ENCODE measurements around the gene DTX4.

DTX4 gene

GRCh38 chr11:59173080-59173963 is 1.4 kb downstream of the DTX4 start:
- no peak for DNase-seq (ENCODE audit: low read depth)

DNA sequence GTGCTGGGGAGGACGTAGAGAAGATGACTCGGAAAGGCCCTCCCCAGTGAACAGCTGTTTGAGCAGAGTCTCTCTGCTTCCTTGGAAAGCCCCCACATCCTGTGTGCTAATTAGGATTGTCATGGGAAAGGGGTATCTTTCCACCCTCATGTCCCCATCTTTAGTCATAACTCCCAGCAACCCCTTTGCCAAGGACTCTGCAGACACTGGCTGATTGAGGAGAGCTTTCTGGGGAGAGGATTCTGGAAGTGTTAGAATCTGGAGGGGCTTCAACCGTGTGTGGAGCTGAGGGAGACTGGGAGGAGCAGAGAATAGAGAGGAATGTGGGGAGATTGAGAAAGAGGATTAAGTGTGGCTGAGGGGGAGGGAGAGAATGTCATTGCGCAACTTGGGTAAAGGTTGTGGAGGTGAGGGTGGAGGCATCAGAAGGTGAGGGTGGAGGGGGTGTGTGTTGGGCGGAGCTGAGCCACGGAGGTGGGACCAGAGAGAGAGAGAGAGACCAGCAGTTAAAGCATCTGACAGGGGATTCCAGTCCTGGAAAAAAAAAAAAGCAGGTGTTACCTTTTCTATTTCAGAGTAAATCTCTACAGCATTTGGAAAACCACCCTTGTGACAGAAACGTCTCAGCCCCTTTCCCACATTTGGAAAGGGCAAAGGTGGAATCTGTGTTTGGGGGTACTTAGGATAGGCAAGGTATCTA is 2.2 kb downstream of the DTX4 start:
- DNase-seq (ENCODE audit: low read depth): no peak

DNA sequence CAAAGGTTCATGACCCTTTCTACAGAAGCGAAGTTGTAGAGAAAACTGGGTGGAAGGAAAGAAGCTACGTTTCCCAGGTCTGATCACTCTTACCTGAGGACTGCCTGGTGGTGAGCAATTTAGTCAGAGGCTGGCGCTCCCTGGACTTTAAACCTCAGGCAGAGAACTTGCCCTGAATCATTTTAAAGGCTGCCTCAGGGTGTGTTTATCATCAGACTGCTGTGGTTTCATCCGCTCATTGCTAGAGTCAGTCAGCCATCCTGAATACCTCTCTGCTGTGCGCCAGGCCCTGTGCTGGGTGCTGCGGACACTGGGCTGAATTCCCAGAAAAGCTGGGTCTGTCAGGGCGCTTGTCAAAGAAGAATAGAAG is 2.7 kb downstream of the DTX4 start:
- DNase-seq (ENCODE audit: low read depth): no peak

DNA sequence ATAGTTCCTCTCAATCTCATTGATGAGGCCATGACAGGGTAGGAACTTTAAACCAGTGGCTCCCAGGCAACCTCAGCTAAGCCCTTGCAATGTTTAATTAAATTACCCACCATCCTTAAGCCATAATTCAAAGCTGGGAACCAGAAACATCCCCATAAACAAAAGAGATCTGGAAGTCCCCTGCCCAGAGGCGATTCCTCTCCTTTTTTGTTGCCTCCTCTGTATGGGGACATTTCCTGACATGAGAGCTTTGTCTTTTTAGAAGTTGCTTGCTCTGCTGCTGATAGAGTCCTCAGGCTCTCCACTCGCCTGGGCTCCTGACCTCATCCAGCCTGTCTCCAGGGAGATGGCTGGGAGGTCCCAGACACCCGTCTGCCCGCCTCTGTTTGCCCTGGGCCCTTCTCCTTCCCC is 3.2 kb downstream of the DTX4 start:
- no peak for DNase-seq (ENCODE audit: low read depth)

DNA sequence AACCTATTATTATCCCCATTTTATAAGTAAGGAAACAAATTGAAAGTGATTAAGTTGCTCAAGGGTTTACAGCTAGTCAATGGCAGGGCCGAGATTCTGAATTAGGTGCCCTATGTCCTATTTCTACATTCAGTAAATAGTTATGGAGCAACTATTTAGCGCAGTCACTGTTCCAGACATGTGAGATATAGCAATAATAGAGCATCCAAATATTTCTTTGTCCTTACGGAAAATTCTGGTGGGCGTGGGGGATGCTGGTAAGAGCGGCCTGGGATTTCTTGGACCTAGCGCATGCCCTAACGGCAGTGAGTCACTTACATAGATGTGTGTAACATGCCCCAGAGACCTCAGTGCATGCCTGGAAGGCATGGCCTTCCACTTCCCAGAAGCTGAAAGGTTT is 4.4 kb downstream of the DTX4 start:
- no peak for DNase-seq (ENCODE audit: low read depth)

- DNase-seq (ENCODE audit: low read depth): no peak
Measured at GRCh38 chr11:59178402-59178801, 6.5 kb downstream of the DTX4 start.

- no peak for DNase-seq (ENCODE audit: low read depth)
Measured at GRCh38 chr11:59179121-59179520, 7.2 kb downstream of the DTX4 start.

DNA sequence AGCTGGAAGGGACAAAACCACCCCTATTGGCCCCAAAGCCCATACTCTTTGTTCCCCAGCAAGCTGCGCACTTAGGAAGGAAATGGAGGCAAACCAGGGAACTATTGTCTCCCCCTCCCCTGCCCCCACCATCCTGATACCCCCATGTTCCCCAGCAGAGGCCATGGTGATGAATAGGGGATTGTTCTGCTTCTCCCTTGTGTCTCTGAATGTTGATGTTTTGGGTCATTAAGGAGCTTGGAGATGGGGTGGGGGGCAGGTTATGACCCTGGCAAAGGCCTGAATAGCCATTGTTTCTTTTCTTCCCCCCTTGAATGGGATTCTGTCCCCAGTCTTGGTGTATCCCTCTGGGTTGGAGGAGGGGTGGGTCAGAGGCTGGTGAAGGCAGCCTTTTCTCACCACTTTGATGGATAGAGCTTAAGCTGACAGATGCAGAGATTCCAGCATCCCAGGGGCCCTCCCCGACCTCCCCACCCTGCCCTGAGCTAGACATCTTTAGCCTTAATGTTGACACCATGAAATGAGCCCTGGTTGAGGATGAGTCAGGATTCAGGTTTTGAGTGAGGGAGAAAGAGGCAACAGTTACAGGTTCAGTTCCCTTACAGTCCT is 8.3 kb downstream of the DTX4 start:
- DNase-seq (ENCODE audit: low read depth): no peak

GRCh38 chr11:59180907-59181306 is 9.0 kb downstream of the DTX4 start:
- no peak for DNase-seq (ENCODE audit: low read depth)

GRCh38 chr11:59181746-59182456 is 10.0 kb downstream of the DTX4 start:
- no peak for DNase-seq (ENCODE audit: low read depth)

DNA sequence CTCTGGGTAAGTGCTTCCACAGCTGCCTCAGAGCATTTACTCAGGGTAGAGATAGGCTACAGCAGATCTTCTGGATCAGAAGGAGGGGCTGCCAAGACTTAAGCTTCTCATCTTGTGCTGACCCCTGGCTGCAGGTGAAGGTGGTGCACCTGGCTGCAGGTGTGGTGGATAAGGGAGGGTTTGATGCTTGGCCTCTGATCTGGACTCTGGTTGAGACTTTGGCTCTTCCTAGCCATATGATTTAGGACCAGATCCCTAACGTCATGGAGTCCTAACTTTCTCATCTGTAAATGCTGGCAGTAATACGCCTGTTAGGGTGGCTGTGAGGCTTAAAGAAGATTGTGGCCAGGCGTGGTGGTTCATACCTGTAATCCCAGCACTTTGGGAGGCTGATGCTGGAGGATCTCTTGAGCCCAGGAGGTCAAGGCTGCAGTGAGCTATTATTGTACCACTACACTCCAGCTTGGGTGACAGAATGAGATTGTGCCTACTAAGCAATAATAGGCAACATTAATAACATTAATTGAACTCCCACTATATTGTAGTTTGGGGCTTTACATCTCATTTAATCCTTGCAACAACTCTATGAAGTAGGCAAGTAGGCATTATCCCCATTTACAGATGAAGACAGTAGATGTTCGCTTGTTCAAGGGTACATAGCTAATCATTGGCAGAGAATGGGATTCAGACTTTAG is 10.7 kb downstream of the DTX4 start:
- peak; percentile 9 for DNase-seq (ENCODE audit: low read depth)

- no peak for DNase-seq (ENCODE audit: low read depth)
Measured at GRCh38 chr11:59183771-59184170, 11.8 kb downstream of the DTX4 start.

GRCh38 chr11:59184691-59185339 is 12.9 kb downstream of the DTX4 start:
- no peak for DNase-seq (ENCODE audit: low read depth)

GRCh38 chr11:59185386-59185945 is 13.5 kb downstream of the DTX4 start:
- no peak for DNase-seq (ENCODE audit: low read depth)

- peak; percentile 46 for DNase-seq (ENCODE audit: low read depth)
Measured at GRCh38 chr11:59186130-59186594, 14.2 kb downstream of the DTX4 start.

- no peak for DNase-seq (ENCODE audit: low read depth)
Measured at GRCh38 chr11:59187035-59187434, 15.1 kb downstream of the DTX4 start.

DNA sequence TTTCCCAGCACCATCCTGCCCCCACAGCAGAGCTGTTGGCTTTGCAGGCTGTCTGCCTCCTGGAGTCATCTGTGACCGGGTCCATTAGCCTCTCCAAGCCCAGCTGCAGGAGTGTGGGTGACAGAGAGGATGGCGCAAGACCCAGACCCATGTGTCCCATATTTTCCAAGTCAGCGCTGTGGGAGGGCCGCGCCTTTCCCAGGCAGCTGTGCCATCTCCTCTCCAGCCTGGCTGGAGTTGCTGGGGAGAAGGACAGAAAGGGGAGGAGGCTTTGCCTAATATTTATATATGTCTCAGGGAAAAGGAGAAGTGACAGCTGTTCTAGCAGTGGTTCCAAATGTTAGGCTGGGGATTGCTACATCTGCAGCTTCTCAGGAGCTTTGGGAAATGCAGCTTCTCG is 15.7 kb downstream of the DTX4 start:
- DNase-seq (ENCODE audit: low read depth): no peak

- DNase-seq (ENCODE audit: low read depth): no peak
Measured at GRCh38 chr11:59188954-59189353, 17.0 kb downstream of the DTX4 start.

DNA sequence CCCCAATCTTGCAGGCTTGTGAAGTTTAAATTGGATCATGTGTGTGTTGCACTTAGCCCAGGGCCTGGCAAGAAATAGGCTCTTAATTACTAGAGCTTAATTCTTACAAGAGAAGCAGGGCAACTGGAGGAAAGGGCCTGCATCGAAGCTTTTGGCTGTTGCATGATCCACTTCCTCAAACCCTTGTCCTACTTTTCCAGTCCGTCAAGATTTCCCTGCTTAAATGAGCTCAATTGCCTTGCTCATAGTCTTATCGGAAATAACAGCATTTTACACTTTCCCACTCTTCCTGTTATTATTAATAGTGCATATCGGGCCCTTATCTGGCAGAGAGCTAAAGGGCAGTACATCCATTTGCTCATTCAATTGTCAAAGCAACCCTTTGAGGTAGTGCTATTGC is 18.1 kb downstream of the DTX4 start:
- DNase-seq (ENCODE audit: low read depth): no peak

DNA sequence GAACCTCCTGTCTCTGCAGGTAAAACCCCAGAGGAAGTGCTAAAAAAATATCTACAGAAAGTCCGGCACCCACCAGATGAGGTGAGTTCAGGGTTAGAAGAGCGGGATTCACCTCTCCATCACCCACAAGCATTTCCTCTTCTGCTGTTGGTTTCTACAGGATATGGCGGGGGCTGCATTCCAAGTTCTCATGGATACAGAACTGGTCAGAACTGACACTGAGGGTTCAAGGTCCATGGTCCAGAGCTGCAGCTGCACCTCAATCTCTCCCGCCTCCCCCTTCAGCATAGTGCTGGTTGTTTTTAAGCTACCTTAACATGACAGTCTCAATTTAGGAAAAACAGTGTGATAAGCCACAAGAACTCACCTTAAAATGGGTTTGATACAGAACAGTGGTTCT is 19.2 kb downstream of the DTX4 start:
- DNase-seq (ENCODE audit: low read depth): no peak

DNA sequence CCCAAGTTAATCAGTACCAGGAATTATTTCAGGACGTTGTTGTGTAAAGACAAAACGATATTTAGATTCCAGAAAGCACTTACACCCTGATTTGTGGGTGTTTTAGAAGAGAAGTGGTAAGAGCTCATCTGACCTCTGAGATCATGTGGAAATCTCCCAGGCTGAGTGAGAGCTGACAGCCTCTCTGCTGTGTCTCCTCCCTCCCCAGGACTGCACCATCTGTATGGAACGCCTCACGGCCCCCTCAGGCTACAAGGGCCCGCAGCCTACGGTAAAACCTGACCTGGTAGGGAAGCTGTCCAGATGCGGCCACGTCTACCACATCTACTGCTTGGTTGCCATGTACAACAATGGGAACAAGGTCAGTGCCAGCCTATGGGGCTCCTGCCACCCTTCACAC is 20.0 kb downstream of the DTX4 start:
- DNase-seq (ENCODE audit: low read depth): no peak
